Bronchial epithelial cell (primary cell): ENCODE measurements around the gene GMDS. TPM values are rescaled to one million over a fixed set of nuclear protein-coding genes. Genes with fewer than 3 reads are reported as not detected.
A peak's percentile ranks its signal among the peaks of the same experiment; 100 is the strongest.

Experiments used
- DNase-seq: peaks from one replicate; pipeline ENCODE4 v3.0.0-alpha.2; 2010; ENCODE audit warnings: low read depth
- FAIRE-seq: peaks from 2 replicates; lab custom pipeline; 2011; peaks lifted over from hg19 to GRCh38; lab: Jason Lieb, UNC
- H3K27me3 ChIP-seq: 2 replicates; pipeline ENCODE4 v1.5.1; 2011; ENCODE audit warnings: low read length; ENCODE audit not compliant: control insufficient read depth, insufficient read depth
- H3K36me3 ChIP-seq: 2 replicates; pipeline ENCODE4 v1.5.1; 2011; ENCODE audit warnings: low read length; ENCODE audit not compliant: control insufficient read depth, insufficient read depth
- H3K4me3 ChIP-seq: 2 replicates; pipeline ENCODE4 v1.5.1; 2011; ENCODE audit warnings: mild to moderate bottlenecking, low read depth, low read length, control low read depth
- total RNA-seq: library from RNA; depleted of rRNA; stranded (reverse); fragments of >200 nt; gene quantifications from 2 replicates; pipeline ENCODE4 v1.2.1, GENCODE V29; 2014
- TF ChIP-seq, protein P1 (sequence below): IDR thresholded peaks from 2 replicates; pipeline ENCODE4 v1.5.1; 2011; ENCODE audit warnings: mild to moderate bottlenecking, moderate library complexity, low read length, control low read depth, inconsistent platforms; ENCODE audit not compliant: insufficient read depth, severe bottlenecking

The GMDS gene
- total RNA-seq, 1 donor from 2014 or later, result 8.2 TPM

DNA sequence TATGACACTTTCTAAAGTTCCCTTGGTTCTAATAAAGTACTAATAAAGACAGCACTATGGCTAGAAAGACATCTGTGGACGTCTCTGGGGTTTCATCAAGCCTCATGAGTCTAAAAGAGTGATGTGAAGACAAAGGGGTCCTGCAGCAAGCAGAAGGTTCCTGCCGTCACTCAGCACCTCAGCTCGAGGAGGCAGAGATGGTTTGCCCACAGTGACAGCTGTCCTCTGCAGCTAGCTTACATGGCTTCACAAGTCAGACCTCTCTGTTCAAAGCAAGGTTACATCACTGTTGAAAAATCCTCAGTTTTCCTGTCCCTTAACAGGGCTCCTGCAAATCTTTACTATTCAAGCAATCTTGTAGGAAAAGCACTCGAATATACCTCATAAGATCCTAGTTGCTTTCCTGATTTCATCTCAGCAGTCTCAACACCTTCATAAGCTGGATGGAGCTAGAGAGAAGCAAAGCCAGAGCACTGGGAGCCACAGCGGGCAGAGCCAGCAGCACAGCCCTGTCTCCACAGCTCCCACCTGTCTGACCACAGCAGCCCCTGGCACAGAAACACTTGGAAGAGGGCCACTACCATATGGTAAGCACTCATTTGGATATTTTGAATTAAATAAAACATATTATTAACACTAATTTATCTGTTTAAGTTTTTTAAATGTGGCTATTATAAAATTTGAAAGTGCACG lies 202.3 kb downstream of the GMDS start:
- no peak for DNase-seq
- TF ChIP-seq, protein P1, sequence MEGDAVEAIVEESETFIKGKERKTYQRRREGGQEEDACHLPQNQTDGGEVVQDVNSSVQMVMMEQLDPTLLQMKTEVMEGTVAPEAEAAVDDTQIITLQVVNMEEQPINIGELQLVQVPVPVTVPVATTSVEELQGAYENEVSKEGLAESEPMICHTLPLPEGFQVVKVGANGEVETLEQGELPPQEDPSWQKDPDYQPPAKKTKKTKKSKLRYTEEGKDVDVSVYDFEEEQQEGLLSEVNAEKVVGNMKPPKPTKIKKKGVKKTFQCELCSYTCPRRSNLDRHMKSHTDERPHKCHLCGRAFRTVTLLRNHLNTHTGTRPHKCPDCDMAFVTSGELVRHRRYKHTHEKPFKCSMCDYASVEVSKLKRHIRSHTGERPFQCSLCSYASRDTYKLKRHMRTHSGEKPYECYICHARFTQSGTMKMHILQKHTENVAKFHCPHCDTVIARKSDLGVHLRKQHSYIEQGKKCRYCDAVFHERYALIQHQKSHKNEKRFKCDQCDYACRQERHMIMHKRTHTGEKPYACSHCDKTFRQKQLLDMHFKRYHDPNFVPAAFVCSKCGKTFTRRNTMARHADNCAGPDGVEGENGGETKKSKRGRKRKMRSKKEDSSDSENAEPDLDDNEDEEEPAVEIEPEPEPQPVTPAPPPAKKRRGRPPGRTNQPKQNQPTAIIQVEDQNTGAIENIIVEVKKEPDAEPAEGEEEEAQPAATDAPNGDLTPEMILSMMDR, result no peak

GRCh38 chr6:2038092-2038491 lies 207.3 kb downstream of the GMDS start:
- FAIRE-seq (no peak), DNase-seq (no peak)
- TF ChIP-seq, protein P1, result no peak
- no peak overlapping the region for H3K4me3 ChIP-seq
- H3K36me3 ChIP-seq, result no peaks in the 10 kb centered on the region
- H3K27me3 ChIP-seq, result no peaks in the 10 kb centered on the region

More for the DNA sequence above, 202.3 kb downstream of the GMDS start:
- no peak overlapping the region for H3K4me3 ChIP-seq
- no peaks in the 10 kb centered on the region for H3K27me3 ChIP-seq
- no peaks in the 10 kb centered on the region for H3K36me3 ChIP-seq
- FAIRE-seq, result no peak

- TF ChIP-seq, protein P1, result peak; percentile 42
- Histone ChIP-seq H3K4me3 (no peak overlapping the region), H3K36me3 (no peaks in the 10 kb centered on the region), H3K27me3 (no peaks in the 10 kb centered on the region)
- no peak for FAIRE-seq
- DNase-seq, result peak; percentile 39
These were observed 208.0 kb downstream of the GMDS start for GRCh38 chr6:2037237-2037926.

- TF ChIP-seq, protein P1, result no peak
- DNase-seq (no peak), FAIRE-seq (no peak)
- Histone ChIP-seq H3K4me3 (no peak overlapping the region), H3K36me3 (no peaks in the 10 kb centered on the region), H3K27me3 (no peaks in the 10 kb centered on the region)
These were observed 208.7 kb downstream of the GMDS start for GRCh38 chr6:2036710-2037023.

DNA sequence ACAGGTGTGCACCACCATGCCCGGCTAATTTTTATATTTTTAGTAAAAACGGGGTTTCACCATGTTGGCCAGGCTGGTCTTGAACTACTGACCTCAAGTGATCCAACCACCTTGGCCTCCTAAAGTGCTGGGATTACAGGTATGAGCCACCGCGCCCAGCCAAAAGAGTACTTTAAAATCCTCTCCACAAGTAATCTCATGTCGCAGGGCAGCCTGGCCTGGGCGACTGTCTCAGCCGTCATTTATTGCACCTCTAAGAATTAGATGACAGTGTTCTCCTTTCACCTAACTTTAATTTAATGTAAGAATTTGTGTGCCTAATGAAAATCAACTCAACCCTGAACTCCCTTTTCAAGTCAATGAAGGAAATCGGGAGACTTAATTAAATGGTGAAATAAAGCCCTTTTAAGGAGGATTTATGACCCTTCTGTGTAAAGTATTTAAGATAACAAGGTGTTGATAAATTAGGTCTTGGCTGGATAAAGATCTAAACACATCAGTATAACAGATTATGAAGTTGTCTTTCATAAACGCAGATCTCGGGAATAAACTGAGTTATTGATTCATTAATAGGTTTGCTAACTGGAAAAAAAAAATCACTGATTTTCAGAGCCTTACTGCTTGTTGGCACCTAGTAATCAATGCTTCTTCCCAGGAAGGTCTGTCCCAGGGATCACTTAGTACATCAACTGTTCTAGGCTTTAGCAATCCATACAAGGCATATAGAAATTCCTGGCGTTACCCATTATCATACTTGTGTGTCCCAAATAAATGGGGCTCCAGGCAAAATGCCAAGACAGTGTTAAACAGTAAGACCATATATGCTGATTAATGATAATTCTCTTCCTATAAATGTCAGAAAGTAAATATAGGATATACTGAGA lies 209.3 kb downstream of the GMDS start:
- no peaks in the 10 kb centered on the region for H3K36me3 ChIP-seq
- TF ChIP-seq, protein P1, result no peak
- no peak for FAIRE-seq
- no peak for DNase-seq
- H3K4me3 ChIP-seq, result no peak overlapping the region
- no peaks in the 10 kb centered on the region for H3K27me3 ChIP-seq
